HCT116 (cell line): ENCODE measurements around the gene MYOF. TPM values are rescaled to one million over a fixed set of nuclear protein-coding genes. Genes with fewer than 3 reads are reported as not detected.

ENCODE experiments used
- ATAC-seq: fragments of 200-7000 bp; cut with Tn5 transposase; 2 replicates; pipeline ENCODE4 v1.9.1; 2020; ENCODE audit warnings: mild to moderate bottlenecking, moderate library complexity
- BruUV-seq: library from RNA; stranded (reverse); fragments of 400-500 nt; replicated peaks from 2 replicates; lab custom pipeline; 2021; lab: Mats Ljungman, UMichigan
- CTCF ChIA-PET: fragments of 300-600 bp; sonication (Branson Sonifier 250); formaldehyde crosslinking; loops from one replicate; lab custom pipeline; 2021; ENCODE audit warnings: antibody characterized with exemption; lab: Charles Lee
- POLR2A ChIA-PET: fragments of 300-600, 350-600 bp; sonication (Branson Sonifier 250); formaldehyde crosslinking; loops from one replicate; lab custom pipeline; 2021; ENCODE audit warnings: antibody characterized with exemption; lab: Charles Lee
- RAD21 ChIA-PET, 2 experiments: fragments of 300-600 bp; sonication (Branson Sonifier 250); formaldehyde crosslinking; loops; one replicate each; lab custom pipeline; 2023; ENCODE audit warnings: low total read pairs in 2 of 2; ENCODE audit not compliant: uncharacterized antibody in 2 of 2, unreplicated experiment in 2 of 2, low non-redundant PET in 1 of 2; lab: Charles Lee
- DNase-seq: peaks from one replicate; pipeline ENCODE4 v3.0.0-alpha.2; 2010; ENCODE audit warnings: low read depth, low spot score
- H2AFZ ChIP-seq: fragments of 200-600 bp; shearing (Covaris generic), sonication (generic); 2 replicates; pipeline ENCODE4 v1.6.1; 2017; ENCODE audit warnings: low read depth, mixed run types, mixed read lengths, antibody characterized with exemption, low read length; ENCODE audit not compliant: poor library complexity, severe bottlenecking
- H3K27ac ChIP-seq: 2 replicates; pipeline ENCODE4 v1.5.1; 2012; ENCODE audit warnings: low read depth, low read length
- H3K27me3 ChIP-seq: fragments of 200-600 bp; sonication (generic); 2 replicates; pipeline ENCODE4 v1.6.1; 2016; ENCODE audit warnings: mixed run types, low read length, mixed read lengths; ENCODE audit not compliant: insufficient read depth
- H3K36me3 ChIP-seq, 2 experiments: fragments of 200-500 bp in 1 of 2; fragments of 200-600 bp in 1 of 2; sonication (Bioruptor generic) in 1 of 2; sonication (generic) in 1 of 2; 2 replicates each; pipeline versions ENCODE4 v1.5.1 to v1.6.1; 2014 to 2016; ENCODE audit warnings: low read length in 2 of 2, inconsistent platforms in 1 of 2, mixed read lengths in 1 of 2, mixed run types in 1 of 2; ENCODE audit not compliant: insufficient read depth in 2 of 2, control insufficient read depth in 1 of 2
- H3K4me1 ChIP-seq, 2 experiments: fragments of 200-600 bp in 1 of 2; sonication (generic) in 1 of 2; 2 replicates each; pipeline versions ENCODE4 v1.5.1 to v1.6.1; 2012 to 2017; ENCODE audit warnings: low read length in 2 of 2, inconsistent platforms in 1 of 2, mild to moderate bottlenecking in 1 of 2, mixed read lengths in 1 of 2, mixed run types in 1 of 2, moderate library complexity in 1 of 2; ENCODE audit not compliant: insufficient read depth in 2 of 2, control insufficient read depth in 1 of 2
- H3K4me2 ChIP-seq: fragments of 200-600 bp; sonication (generic); 2 replicates; pipeline ENCODE4 v1.6.1; 2017; ENCODE audit warnings: mixed run types, low read length, mixed read lengths
- H3K4me3 ChIP-seq, 2 experiments: fragments of 200-600 bp in 1 of 2; sonication (generic) in 1 of 2; replicated peaks in 1 of 2; 2 replicates each; pipeline ENCODE4 v1.5.1; 2011 to 2016; ENCODE audit warnings: low read length in 2 of 2, control low read depth in 1 of 2, low read depth in 1 of 2, mild to moderate bottlenecking in 1 of 2, mixed read lengths in 1 of 2, mixed run types in 1 of 2
- H3K79me2 ChIP-seq: fragments of 200-600 bp; sonication (generic); 2 replicates; pipeline ENCODE4 v1.6.1; 2017; ENCODE audit warnings: mild to moderate bottlenecking, mixed run types, low read length, moderate library complexity, mixed read lengths; ENCODE audit not compliant: insufficient read depth
- H3K9ac ChIP-seq: fragments of 200-600 bp; sonication (generic); 2 replicates; pipeline ENCODE4 v1.6.1; 2016; ENCODE audit warnings: low read length, mixed read lengths
- H3K9me2 ChIP-seq: fragments of 200-600 bp; sonication (generic), shearing (Covaris generic); 2 replicates; pipeline ENCODE4 v1.6.1; 2017; ENCODE audit warnings: mixed run types, mild to moderate bottlenecking, moderate library complexity; ENCODE audit not compliant: insufficient read depth
- H3K9me3 ChIP-seq, 2 experiments: fragments of 200-500 bp in 1 of 2; fragments of 200-600 bp in 1 of 2; sonication (Bioruptor generic) in 1 of 2; sonication (generic) in 1 of 2; 2 replicates each; pipeline ENCODE4 v1.6.1; 2014 to 2017; ENCODE audit warnings: low read length in 2 of 2, mixed read lengths in 2 of 2, inconsistent platforms in 1 of 2, low read depth in 1 of 2, mild to moderate bottlenecking in 1 of 2, mixed run types in 1 of 2, moderate library complexity in 1 of 2; ENCODE audit not compliant: control insufficient read depth in 1 of 2, insufficient read depth in 1 of 2
- H4K20me1 ChIP-seq: fragments of 200-600 bp; sonication (generic), shearing (Covaris generic); 2 replicates; pipeline ENCODE4 v1.6.1; 2017; ENCODE audit warnings: mixed run types, mild to moderate bottlenecking, moderate library complexity; ENCODE audit not compliant: insufficient read depth
- ATF3 ChIP-seq: IDR thresholded peaks from 2 replicates; pipeline ENCODE4 v1.6.1; 2012
- CEBPB ChIP-seq: IDR thresholded peaks from 2 replicates; pipeline ENCODE4 v1.6.1; 2012; ENCODE audit warnings: low read depth
- CTCF ChIP-seq, 3 experiments: fragments of 200-600 bp in 1 of 3; sonication (generic) in 1 of 3; IDR thresholded peaks in 2 of 3; conservative IDR thresholded peaks in 1 of 3; 2 replicates each; pipeline ENCODE4 v1.5.1; 2012 to 2017; ENCODE audit warnings: low read depth in 2 of 3, low read length in 2 of 3, antibody characterized with exemption in 1 of 3, borderline replicate concordance in 1 of 3, control low read depth in 1 of 3, mild to moderate bottlenecking in 1 of 3, mixed read lengths in 1 of 3, mixed run types in 1 of 3, moderate library complexity in 1 of 3; ENCODE audit not compliant: insufficient read depth in 1 of 3
- ELF1 ChIP-seq: IDR thresholded peaks from 2 replicates; pipeline ENCODE4 v1.6.1; 2012; ENCODE audit warnings: low read depth, borderline replicate concordance
- EZH2 ChIP-seq: fragments of 200-600 bp; sonication (generic); IDR thresholded peaks from 2 replicates; pipeline ENCODE4 v1.6.1; 2017; ENCODE audit warnings: antibody characterized with exemption, mixed run types
- EZH2phosphoT487 ChIP-seq: fragments of 200-600 bp; IDR thresholded peaks from 2 replicates; pipeline ENCODE4 v1.6.1; 2018; ENCODE audit warnings: antibody characterized with exemption, borderline replicate concordance
- FOSL1 ChIP-seq: IDR thresholded peaks from 2 replicates; pipeline ENCODE4 v1.6.1; 2012; ENCODE audit warnings: low read depth
- JUND ChIP-seq: IDR thresholded peaks from 2 replicates; pipeline ENCODE4 v1.6.1; 2012
- SIN3A ChIP-seq: IDR thresholded peaks from 2 replicates; pipeline ENCODE4 v1.6.1; 2012; ENCODE audit warnings: low read depth
- SRF ChIP-seq: IDR thresholded peaks from 2 replicates; pipeline ENCODE4 v1.6.1; 2012; ENCODE audit warnings: low read depth
- TCF7L2 ChIP-seq: IDR thresholded peaks from 2 replicates; pipeline ENCODE4 v1.7.0; 2011; ENCODE audit warnings: borderline replicate concordance, inconsistent platforms; ENCODE audit not compliant: insufficient read depth, insufficient read length; ENCODE audit errors: extremely low read depth
- ZBTB33 ChIP-seq: IDR thresholded peaks from 2 replicates; pipeline ENCODE4 v1.6.1; 2011; ENCODE audit warnings: mild to moderate bottlenecking, low read length, moderate library complexity; ENCODE audit not compliant: insufficient replicate concordance; ENCODE audit errors: extremely low read depth
- ZNF274 ChIP-seq: fragments of 200-500 bp; sonication (Bioruptor generic); IDR thresholded peaks from 2 replicates; pipeline ENCODE4 v1.6.1; 2014; ENCODE audit warnings: mild to moderate bottlenecking, low read depth, low read length, inconsistent platforms
- intact Hi-C: fragments of 100-400 bp; cut with micrococcal nuclease; formaldehyde crosslinking; loops from 2 replicates; pipeline ENCODE4 v1.10.0; 2022
- total RNA-seq: library from RNA; stranded (reverse); gene quantifications from one replicate; pipeline ENCODE4 v1.2.1, GENCODE V29; 2021; ENCODE audit not compliant: unreplicated experiment

The MYOF gene
- total RNA-seq, 1 experiment from 2014 or later = 250 TPM

GRCh38 chr10:93344691-93345090 lies 137.4 kb downstream of the MYOF start:
- Histone ChIP-seq H3K9me2 (no peaks in the 10 kb centered on the region), H3K4me2 (no peak overlapping the region), H2AFZ (no peak overlapping the region), H3K36me3 (peaks cover 61 to 88% of the 10 kb centered on the region in 2 experiments), H3K4me3 (no peak overlapping the region), H3K27me3 (no peaks in the 10 kb centered on the region), H3K79me2 (no peaks in the 10 kb centered on the region; the same call in 1 of the 2 replicates), H3K9me3 (no peaks in the 10 kb centered on the region), H4K20me1 (no peaks in the 10 kb centered on the region), H3K27ac (no peak overlapping the region), H3K9ac (no peak overlapping the region), H3K4me1 (no peaks in the 10 kb centered on the region)
- POLR2A ChIA-PET = no interaction called here
- DNase-seq (no peak), ATAC-seq (no peak)
- TF ChIP-seq SIN3A (no peak), ZNF274 (no peak), EZH2phosphoT487 (no peak), EZH2 (no peak), SRF (no peak), ATF3 (no peak), CEBPB (no peak), ZBTB33 (no peak), TCF7L2 (no peak), ELF1 (no peak), JUND (no peak), CTCF (IDR thresholded peaks at IDR 0.05 in 2 of 3, conservative IDR thresholded peaks at IDR 0.05 in 1 of 3; ENCODE audit: borderline replicate concordance in 1 of 3, insufficient read depth in 1 of 3, low read depth in 2 of 3, low read length in 2 of 3) (no peak), FOSL1 (no peak)
- CTCF ChIA-PET = no interaction called here
- BruUV-seq = no TSS peak
- RAD21 ChIA-PET = no interaction called here
- intact Hi-C loops = no loop called here
